HepG2 (cell line): ENCODE measurements around the gene ZDHHC14. TPM values are rescaled to one million over a fixed set of nuclear protein-coding genes. Genes with fewer than 3 reads are reported as not detected.

ENCODE experiments used
- AGO1 ChIP-seq: fragments of 200-400 bp; formaldehyde crosslinking; IDR thresholded peaks from 2 replicates; pipeline ENCODE4 v1.6.1; 2017; ENCODE audit warnings: mild to moderate bottlenecking, low read depth, low read length, moderate library complexity; ENCODE audit not compliant: poor library complexity, severe bottlenecking
- BCL6 ChIP-seq: IDR thresholded peaks from 2 replicates; pipeline ENCODE4 v1.6.1; 2016; ENCODE audit warnings: missing genetic modification reagents, missing compliant biosample characterization
- EHMT2 ChIP-seq: fragments of 200-600 bp; sonication (generic); IDR thresholded peaks from 2 replicates; pipeline ENCODE4 v1.7.0; 2017; ENCODE audit warnings: antibody characterized with exemption, low read depth, low read length, borderline replicate concordance
- HOXA3 ChIP-seq: sonication (generic); formaldehyde crosslinking; IDR thresholded peaks from 2 replicates; pipeline ENCODE4 v1.5.0; 2020; ENCODE audit warnings: missing genetic modification reagents
- MAFK ChIP-seq, 2 experiments: IDR thresholded peaks in 1 of 2; conservative IDR thresholded peaks in 1 of 2; 2 replicates each; pipeline ENCODE4 v1.6.1; 2011; ENCODE audit warnings: improper control_type of control experiment in 2 of 2, low read length in 2 of 2
- MTF2 ChIP-seq: sonication (generic); formaldehyde crosslinking; IDR thresholded peaks from 2 replicates; pipeline ENCODE4 v1.5.0; 2020; ENCODE audit warnings: missing genetic modification reagents, borderline replicate concordance
- PHF8 ChIP-seq: sonication (generic); formaldehyde crosslinking; IDR thresholded peaks from 2 replicates; pipeline ENCODE4 v1.5.0; 2020; ENCODE audit warnings: missing genetic modification reagents
- RBAK ChIP-seq: sonication (generic); formaldehyde crosslinking; IDR thresholded peaks from 2 replicates; pipeline ENCODE4 v1.5.1; 2020; ENCODE audit warnings: mild to moderate bottlenecking, missing genetic modification reagents
- SRSF9 ChIP-seq: fragments of 200-400 bp; formaldehyde crosslinking; IDR thresholded peaks from 2 replicates; pipeline ENCODE4 v1.6.1; 2018; ENCODE audit warnings: borderline replicate concordance, mild to moderate bottlenecking, low read depth, low read length; ENCODE audit not compliant: insufficient read depth, poor library complexity, severe bottlenecking
- XRCC5 ChIP-seq: fragments of 200-400 bp; formaldehyde crosslinking; optimal IDR thresholded peaks from 2 replicates; pipeline ENCODE3; 2017; ENCODE audit warnings: mild to moderate bottlenecking, low read length
- ZNF768 ChIP-seq: sonication (generic); formaldehyde crosslinking; IDR thresholded peaks from 2 replicates; pipeline ENCODE4 v1.4.0; 2020; ENCODE audit warnings: missing genetic modification reagents
- polyA plus RNA-seq, 8 experiments: library from polyadenylated mRNA; depleted of rRNA in 3 of 8; stranded (reverse) in 7 of 8; unstranded in 1 of 8; fragments of >200 nt; fragmentation: Illumina TruSeq in 4 of 8; extraction: Trizol in 4 of 8; gene quantifications; 2 replicates each; pipeline versions ENCODE4 v1.2.1 to v1.2.3, GENCODE V29; 2011 to 2016; ENCODE audit warnings: low read depth in 4 of 8, missing spikeins in 1 of 8, mixed read lengths in 1 of 8; ENCODE audit not compliant: insufficient read depth in 1 of 8
- total RNA-seq, 5 experiments: library from RNA; depleted of rRNA; stranded (reverse); fragments of >200 nt; fragmentation: Illumina TruSeq; extraction: Trizol; gene quantifications; 2 replicates each; pipeline ENCODE4 v1.2.3, GENCODE V29; 2016; ENCODE audit warnings: low read depth in 1 of 5
- TF ChIP-seq, protein P1 (sequence below): sonication (generic); formaldehyde crosslinking; IDR thresholded peaks from 2 replicates; pipeline ENCODE4 v1.5.0; 2020; ENCODE audit warnings: missing genetic modification reagents
- TF ChIP-seq, protein P2 (sequence below): sonication (generic); formaldehyde crosslinking; IDR thresholded peaks from 2 replicates; pipeline ENCODE4 v1.4.0; 2020; ENCODE audit warnings: mild to moderate bottlenecking, missing genetic modification reagents
- TF ChIP-seq, protein P3 (sequence below), 2 experiments: IDR thresholded peaks; 2 replicates each; pipeline ENCODE4 v1.6.1; 2011 to 2012; ENCODE audit warnings: low read length in 2 of 2, borderline replicate concordance in 1 of 2, low read depth in 1 of 2, mild to moderate bottlenecking in 1 of 2, moderate library complexity in 1 of 2
- TF ChIP-seq, protein P4 (sequence below): sonication (generic); formaldehyde crosslinking; conservative IDR thresholded peaks from 2 replicates; pipeline ENCODE4 v1.4.0; 2020; ENCODE audit warnings: mild to moderate bottlenecking, missing genetic modification reagents, moderate library complexity
- TF ChIP-seq, protein P5 (sequence below): sonication (generic); formaldehyde crosslinking; IDR thresholded peaks from 2 replicates; pipeline ENCODE4 v1.4.0; 2020; ENCODE audit warnings: missing genetic modification reagents

ZDHHC14 gene
- total and polyA plus RNA-seq, 2 of the 13 experiments (the other 11 are each of a cell fraction or from before 2014, with no cell fraction given) = 3.7 to 9.5 TPM

DNA sequence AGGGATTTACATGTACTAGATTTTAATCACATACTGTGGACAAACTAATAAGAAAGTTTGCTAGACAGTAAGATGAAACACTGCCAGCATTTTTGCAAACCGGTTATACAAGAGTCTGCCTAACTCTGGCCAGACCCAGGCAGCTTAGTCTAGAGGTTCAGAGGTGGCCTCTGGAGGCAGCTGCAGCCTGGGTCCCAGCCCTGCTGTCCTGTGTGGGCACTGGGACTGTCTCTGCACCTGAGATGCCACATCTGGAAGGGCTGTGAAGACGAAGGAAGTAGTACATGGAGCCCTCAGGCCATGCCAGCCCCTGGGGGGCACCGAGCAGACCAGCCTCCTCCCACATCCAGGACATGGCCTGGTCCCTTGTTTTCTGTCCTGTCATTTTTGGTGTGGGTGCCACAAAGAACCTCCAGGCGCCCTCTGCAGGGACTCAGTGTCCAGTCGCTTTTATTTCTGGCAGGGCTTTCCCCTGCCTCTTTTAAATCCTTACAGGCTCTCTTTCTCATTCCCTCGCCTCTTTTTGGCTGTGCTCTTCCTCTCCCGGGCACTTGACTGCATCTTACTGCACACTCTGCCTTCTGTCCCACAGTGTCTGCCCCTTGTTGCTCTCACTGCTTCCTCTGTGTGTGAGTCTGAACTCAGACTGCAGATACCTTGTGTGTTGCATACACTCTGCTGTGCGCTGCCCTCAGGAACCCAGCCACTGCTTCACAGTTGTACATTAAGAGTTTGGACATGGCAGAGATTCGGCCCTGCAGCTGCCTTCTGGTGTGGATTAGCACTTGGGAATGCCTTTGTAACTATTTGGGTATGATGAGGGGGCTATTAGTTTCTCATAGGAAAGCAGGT, 216.7 kb downstream of the ZDHHC14 start (continued):
- TF ChIP-seq, protein P1, sequence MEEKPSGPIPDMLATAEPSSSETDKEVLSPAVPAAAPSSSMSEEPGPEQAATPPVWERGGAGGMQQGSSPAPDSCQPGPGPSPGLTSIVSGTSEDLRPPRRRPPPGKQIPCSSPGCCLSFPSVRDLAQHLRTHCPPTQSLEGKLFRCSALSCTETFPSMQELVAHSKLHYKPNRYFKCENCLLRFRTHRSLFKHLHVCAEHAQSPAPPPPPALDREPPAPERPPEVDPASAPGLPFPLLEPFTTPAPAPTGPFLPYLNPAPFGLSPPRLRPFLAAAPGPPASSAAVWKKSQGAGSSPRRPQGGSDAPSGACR (CRISPR knock-in tag) = no peak
- TF ChIP-seq MTF2 (CRISPR knock-in tag) (0 out of 2 replicates have a peak, but pooled peaks have one; percentile 11), RBAK (CRISPR knock-in tag) (no peak), PHF8 (CRISPR knock-in tag) (no peak), ZNF768 (CRISPR knock-in tag) (no peak; the same call in 1 of the 2 replicates), AGO1 (no peak), EHMT2 (no peak), SRSF9 (no peak), XRCC5 (no peak), MAFK (conservative IDR thresholded peaks at IDR 0.05 in 1 of 2, IDR thresholded peaks at IDR 0.05 in 1 of 2; ENCODE audit: low read length in 2 of 2) (no peak), HOXA3 (CRISPR knock-in tag) (no peak), BCL6 (CRISPR knock-in tag) (peak; percentile 25; the same call in 1 of the 2 replicates)
- TF ChIP-seq, protein P2, sequence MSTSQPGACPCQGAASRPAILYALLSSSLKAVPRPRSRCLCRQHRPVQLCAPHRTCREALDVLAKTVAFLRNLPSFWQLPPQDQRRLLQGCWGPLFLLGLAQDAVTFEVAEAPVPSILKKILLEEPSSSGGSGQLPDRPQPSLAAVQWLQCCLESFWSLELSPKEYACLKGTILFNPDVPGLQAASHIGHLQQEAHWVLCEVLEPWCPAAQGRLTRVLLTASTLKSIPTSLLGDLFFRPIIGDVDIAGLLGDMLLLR = no peak; the same call in 1 of the 2 replicates
- TF ChIP-seq, protein P3, sequence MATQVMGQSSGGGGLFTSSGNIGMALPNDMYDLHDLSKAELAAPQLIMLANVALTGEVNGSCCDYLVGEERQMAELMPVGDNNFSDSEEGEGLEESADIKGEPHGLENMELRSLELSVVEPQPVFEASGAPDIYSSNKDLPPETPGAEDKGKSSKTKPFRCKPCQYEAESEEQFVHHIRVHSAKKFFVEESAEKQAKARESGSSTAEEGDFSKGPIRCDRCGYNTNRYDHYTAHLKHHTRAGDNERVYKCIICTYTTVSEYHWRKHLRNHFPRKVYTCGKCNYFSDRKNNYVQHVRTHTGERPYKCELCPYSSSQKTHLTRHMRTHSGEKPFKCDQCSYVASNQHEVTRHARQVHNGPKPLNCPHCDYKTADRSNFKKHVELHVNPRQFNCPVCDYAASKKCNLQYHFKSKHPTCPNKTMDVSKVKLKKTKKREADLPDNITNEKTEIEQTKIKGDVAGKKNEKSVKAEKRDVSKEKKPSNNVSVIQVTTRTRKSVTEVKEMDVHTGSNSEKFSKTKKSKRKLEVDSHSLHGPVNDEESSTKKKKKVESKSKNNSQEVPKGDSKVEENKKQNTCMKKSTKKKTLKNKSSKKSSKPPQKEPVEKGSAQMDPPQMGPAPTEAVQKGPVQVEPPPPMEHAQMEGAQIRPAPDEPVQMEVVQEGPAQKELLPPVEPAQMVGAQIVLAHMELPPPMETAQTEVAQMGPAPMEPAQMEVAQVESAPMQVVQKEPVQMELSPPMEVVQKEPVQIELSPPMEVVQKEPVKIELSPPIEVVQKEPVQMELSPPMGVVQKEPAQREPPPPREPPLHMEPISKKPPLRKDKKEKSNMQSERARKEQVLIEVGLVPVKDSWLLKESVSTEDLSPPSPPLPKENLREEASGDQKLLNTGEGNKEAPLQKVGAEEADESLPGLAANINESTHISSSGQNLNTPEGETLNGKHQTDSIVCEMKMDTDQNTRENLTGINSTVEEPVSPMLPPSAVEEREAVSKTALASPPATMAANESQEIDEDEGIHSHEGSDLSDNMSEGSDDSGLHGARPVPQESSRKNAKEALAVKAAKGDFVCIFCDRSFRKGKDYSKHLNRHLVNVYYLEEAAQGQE (IDR thresholded peaks at IDR 0.05; ENCODE audit: borderline replicate concordance in 1 of 2, low read depth in 1 of 2, low read length in 2 of 2) = no peak
- TF ChIP-seq, protein P4, sequence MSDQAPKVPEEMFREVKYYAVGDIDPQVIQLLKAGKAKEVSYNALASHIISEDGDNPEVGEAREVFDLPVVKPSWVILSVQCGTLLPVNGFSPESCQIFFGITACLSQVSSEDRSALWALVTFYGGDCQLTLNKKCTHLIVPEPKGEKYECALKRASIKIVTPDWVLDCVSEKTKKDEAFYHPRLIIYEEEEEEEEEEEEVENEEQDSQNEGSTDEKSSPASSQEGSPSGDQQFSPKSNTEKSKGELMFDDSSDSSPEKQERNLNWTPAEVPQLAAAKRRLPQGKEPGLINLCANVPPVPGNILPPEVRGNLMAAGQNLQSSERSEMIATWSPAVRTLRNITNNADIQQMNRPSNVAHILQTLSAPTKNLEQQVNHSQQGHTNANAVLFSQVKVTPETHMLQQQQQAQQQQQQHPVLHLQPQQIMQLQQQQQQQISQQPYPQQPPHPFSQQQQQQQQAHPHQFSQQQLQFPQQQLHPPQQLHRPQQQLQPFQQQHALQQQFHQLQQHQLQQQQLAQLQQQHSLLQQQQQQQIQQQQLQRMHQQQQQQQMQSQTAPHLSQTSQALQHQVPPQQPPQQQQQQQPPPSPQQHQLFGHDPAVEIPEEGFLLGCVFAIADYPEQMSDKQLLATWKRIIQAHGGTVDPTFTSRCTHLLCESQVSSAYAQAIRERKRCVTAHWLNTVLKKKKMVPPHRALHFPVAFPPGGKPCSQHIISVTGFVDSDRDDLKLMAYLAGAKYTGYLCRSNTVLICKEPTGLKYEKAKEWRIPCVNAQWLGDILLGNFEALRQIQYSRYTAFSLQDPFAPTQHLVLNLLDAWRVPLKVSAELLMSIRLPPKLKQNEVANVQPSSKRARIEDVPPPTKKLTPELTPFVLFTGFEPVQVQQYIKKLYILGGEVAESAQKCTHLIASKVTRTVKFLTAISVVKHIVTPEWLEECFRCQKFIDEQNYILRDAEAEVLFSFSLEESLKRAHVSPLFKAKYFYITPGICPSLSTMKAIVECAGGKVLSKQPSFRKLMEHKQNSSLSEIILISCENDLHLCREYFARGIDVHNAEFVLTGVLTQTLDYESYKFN (CRISPR knock-in tag) = no peak
- TF ChIP-seq, protein P5, sequence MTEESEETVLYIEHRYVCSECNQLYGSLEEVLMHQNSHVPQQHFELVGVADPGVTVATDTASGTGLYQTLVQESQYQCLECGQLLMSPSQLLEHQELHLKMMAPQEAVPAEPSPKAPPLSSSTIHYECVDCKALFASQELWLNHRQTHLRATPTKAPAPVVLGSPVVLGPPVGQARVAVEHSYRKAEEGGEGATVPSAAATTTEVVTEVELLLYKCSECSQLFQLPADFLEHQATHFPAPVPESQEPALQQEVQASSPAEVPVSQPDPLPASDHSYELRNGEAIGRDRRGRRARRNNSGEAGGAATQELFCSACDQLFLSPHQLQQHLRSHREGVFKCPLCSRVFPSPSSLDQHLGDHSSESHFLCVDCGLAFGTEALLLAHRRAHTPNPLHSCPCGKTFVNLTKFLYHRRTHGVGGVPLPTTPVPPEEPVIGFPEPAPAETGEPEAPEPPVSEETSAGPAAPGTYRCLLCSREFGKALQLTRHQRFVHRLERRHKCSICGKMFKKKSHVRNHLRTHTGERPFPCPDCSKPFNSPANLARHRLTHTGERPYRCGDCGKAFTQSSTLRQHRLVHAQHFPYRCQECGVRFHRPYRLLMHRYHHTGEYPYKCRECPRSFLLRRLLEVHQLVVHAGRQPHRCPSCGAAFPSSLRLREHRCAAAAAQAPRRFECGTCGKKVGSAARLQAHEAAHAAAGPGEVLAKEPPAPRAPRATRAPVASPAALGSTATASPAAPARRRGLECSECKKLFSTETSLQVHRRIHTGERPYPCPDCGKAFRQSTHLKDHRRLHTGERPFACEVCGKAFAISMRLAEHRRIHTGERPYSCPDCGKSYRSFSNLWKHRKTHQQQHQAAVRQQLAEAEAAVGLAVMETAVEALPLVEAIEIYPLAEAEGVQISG (CRISPR knock-in tag) = 0 out of 2 replicates have a peak, but pooled peaks have one; percentile 17
